SK-N-MC (cell line): ENCODE data around the gene GGA3.

ENCODE experiments used
- EZH2 ChIP-seq: fragments of 200-600 bp; sonication (generic); IDR thresholded peaks from one replicate; pipeline ENCODE4 v1.6.1; 2017; ENCODE audit warnings: antibody characterized with exemption
- FOXP2 ChIP-seq: optimal IDR thresholded peaks from 2 replicates; pipeline ENCODE3; 2011; ENCODE audit warnings: mild to moderate bottlenecking, moderate library complexity; ENCODE audit not compliant: insufficient read depth; ENCODE audit errors: extremely low read length, control extremely low read depth
- POLR2AphosphoS5 ChIP-seq: IDR thresholded peaks from 2 replicates; pipeline ENCODE4 v1.6.1; 2012; ENCODE audit warnings: mild to moderate bottlenecking, low read depth, low read length, borderline replicate concordance

- TF ChIP-seq POLR2AphosphoS5 (no peak), EZH2 (no peak), FOXP2 (no peak)
These were observed 28.5 kb upstream of the GGA3 start for GRCh38 chr17:75289832-75290337.
